RWPE1 (cell line): ENCODE measurements around the gene SHD.
"Not testable (repeated sequence)": the region's sequence is repeated elsewhere in the genome, so short reads cannot be mapped to it uniquely, and the experiment has no call there.

Experiments used
- CTCF ChIA-PET: fragments of 350-600 bp; sonication (Branson Sonifier 250); formaldehyde crosslinking; extraction: SDS; loops from one replicate; lab custom pipeline; 2021; lab: Yijun Ruan, JAX
- POLR2A ChIA-PET: fragments of 400-600 bp; formaldehyde crosslinking; extraction: SDS; loops from one replicate; lab custom pipeline; 2020; ENCODE audit warnings: antibody characterized with exemption; ENCODE audit not compliant: low non-redundant PET; lab: Yijun Ruan, JAX
- DNase-seq: peaks from one replicate; pipeline ENCODE4 v3.0.0; 2012; ENCODE audit warnings: low spot score
- H3K27ac ChIP-seq: fragments of 450-650 bp; 2 replicates; pipeline ENCODE4 v1.5.1; 2017
- TF ChIP-seq, protein P1 (sequence below): fragments of 450-650 bp; conservative IDR thresholded peaks from 2 replicates; pipeline ENCODE4 v1.5.1; 2017; ENCODE audit warnings: low read depth, mild to moderate bottlenecking

Gene SHD

DNA sequence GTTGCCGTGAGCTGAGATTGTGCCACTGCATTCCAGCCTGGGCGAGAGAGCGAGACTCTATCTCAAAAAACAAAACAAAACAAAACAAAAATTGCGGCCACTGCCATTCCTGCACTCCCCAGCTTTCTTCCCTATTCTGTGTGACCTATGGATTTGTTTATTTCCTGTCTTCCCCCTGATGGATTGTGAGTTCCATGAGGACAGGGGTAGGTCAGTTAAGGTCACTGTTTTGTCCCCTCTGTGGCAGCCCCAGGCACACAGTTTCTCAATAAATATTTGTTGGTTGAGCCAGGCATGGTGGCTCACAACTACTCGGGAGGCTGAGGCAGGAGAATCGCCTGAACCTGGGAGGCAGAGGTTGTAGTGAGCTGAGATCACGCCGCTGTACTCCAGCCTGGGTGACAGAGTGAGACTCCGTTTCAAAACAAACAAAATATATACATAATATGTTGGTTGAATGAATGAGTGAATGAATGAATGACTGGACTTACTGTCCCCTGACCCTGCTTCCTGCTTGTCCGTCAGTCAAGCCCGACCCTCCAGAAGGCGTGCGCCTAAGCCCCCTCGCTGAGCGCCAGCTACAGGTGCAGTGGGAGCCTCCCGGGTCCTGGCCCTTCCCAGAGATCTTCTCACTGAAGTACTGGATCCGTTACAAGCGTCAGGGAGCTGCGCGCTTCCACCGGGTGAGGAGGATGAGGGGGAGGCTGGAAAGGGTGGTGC is 44.8 kb upstream of the SHD start:
- ChIA-PET POLR2A (no interaction called here), CTCF (interaction anchor here (0.6 to 1.5 kb wide), 3 partner anchors 27 to 201 kb away, joined by 3 to 7 read pairs (median 3); no protein-coding TSS in a partner anchor)
- TF ChIP-seq, protein P1, sequence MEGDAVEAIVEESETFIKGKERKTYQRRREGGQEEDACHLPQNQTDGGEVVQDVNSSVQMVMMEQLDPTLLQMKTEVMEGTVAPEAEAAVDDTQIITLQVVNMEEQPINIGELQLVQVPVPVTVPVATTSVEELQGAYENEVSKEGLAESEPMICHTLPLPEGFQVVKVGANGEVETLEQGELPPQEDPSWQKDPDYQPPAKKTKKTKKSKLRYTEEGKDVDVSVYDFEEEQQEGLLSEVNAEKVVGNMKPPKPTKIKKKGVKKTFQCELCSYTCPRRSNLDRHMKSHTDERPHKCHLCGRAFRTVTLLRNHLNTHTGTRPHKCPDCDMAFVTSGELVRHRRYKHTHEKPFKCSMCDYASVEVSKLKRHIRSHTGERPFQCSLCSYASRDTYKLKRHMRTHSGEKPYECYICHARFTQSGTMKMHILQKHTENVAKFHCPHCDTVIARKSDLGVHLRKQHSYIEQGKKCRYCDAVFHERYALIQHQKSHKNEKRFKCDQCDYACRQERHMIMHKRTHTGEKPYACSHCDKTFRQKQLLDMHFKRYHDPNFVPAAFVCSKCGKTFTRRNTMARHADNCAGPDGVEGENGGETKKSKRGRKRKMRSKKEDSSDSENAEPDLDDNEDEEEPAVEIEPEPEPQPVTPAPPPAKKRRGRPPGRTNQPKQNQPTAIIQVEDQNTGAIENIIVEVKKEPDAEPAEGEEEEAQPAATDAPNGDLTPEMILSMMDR: no peak
- H3K27ac ChIP-seq: no peak overlapping the region
- no peak for DNase-seq

GRCh38 chr19:4234862-4235201 is 44.2 kb upstream of the SHD start:
- TF ChIP-seq, protein P1: no peak
- no peak for DNase-seq
- H3K27ac ChIP-seq: no peak overlapping the region
- ChIA-PET CTCF (interaction anchor here (1.5 kb wide), 1 partner anchor 28 kb away, joined by 3 read pairs; no protein-coding TSS in a partner anchor), POLR2A (no interaction called here)

- DNase-seq, H3K27ac ChIP-seq, POLR2A ChIA-PET, CTCF ChIA-PET: not testable (repeated sequence)
Observed at GRCh38 chr19:4237510-4237909, 41.6 kb upstream of the SHD start.

- H3K27ac ChIP-seq: no peak overlapping the region
- CTCF ChIA-PET: no interaction called here
- POLR2A ChIA-PET: no interaction called here
- no peak for DNase-seq
- TF ChIP-seq, protein P1: no peak
Observed at GRCh38 chr19:4238831-4239230, 40.2 kb upstream of the SHD start.

GRCh38 chr19:4241824-4242430 is 37.1 kb upstream of the SHD start:
- DNase-seq: no peak
- POLR2A ChIA-PET: no interaction called here
- TF ChIP-seq, protein P1: no peak
- H3K27ac ChIP-seq: no peak overlapping the region
- CTCF ChIA-PET: interaction anchor here (1.2 kb wide), 1 partner anchor 9 kb away, joined by 4 read pairs; no protein-coding TSS in a partner anchor

DNA sequence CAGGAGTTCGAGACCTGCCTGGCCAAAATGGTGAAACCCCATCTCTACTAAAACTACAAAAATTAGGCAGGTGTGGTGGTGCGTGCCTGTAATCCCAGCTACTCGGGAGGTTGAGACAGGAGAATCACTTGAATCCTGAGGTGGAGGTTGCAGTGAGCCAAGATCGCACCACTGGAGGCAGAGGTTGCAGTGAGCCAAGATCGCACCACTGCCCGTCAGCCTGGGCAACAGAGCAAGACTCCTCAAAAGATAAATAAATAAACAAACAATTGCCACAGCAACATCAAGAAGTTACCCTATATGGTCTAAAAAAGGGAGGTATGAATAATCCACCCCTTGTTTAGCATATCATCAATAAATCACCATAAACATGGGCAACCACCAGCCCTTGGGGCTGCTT is 33.1 kb upstream of the SHD start:
- POLR2A ChIA-PET, DNase-seq: not testable (repeated sequence)
- CTCF ChIA-PET: interaction anchor here (0.6 to 0.7 kb wide), 2 partner anchors 33 to 150 kb away, joined by 3 to 5 read pairs; partner anchors contain the start of gene SHD
- H3K27ac ChIP-seq: peak overlapping the region; percentile 93

- peak within 1 kb of the TSS; percentile 93 for H3K27ac ChIP-seq
- TF ChIP-seq, protein P1: peak; percentile 45
- peak; percentile 100 for DNase-seq
- ChIA-PET POLR2A (interaction anchor here (0.5 kb wide), 1 partner anchor 67 kb away, joined by 5 read pairs; no protein-coding TSS in a partner anchor), CTCF (interaction anchor here (0.5 to 1.0 kb wide), 4 partner anchors 20 to 1300 kb away, joined by 3 to 4 read pairs (median 4); partner anchors contain the start of gene PLIN5)
Observed at GRCh38 chr19:4246767-4247593, 32.1 kb upstream of the SHD start, which contains the start of gene YJU2. Gene YJU2 (plus strand): TSS chr19:4247080. CDS start chr19:4247147, 67 bp downstream.
